Measurements from ENCODE around the gene C2orf69.

Gene C2orf69

GRCh38 chr2:199972088-199972626 lies 61.1 kb downstream of the C2orf69 start:
- DNase-seq (ENCODE audit: extremely low spot score), result no peak
- ChIA-PET CTCF (no interaction called here), POLR2A (no interaction called here)
- TF ChIP-seq ARNT (IDR thresholded peaks at IDR 0.05), result no peak

GRCh38 chr2:199973703-199974102 lies 62.6 kb downstream of the C2orf69 start:
- ChIA-PET CTCF (interaction anchor here (0.6 to 1.3 kb wide), 8 partner anchors 11 to 1605 kb away, joined by 3 to 11 read pairs (median 4); no protein-coding TSS in a partner anchor), POLR2A (interaction anchor here (0.7 kb wide), 1 partner anchor 19 kb away, joined by 4 read pairs; no protein-coding TSS in a partner anchor)
- TF ChIP-seq HDGF (IDR thresholded peaks at IDR 0.05; ENCODE audit: borderline replicate concordance) (no peak), ELF4 (IDR thresholded peaks at IDR 0.05) (no peak), ARNT (IDR thresholded peaks at IDR 0.05) (no peak)
- DNase-seq (ENCODE audit: extremely low spot score), result peak; percentile 37

- CTCF ChIA-PET, result interaction anchor here (1.3 kb wide), 1 partner anchor 508 kb away, joined by 4 read pairs; no protein-coding TSS in a partner anchor
- POLR2A ChIA-PET, result no interaction called here
- no peak for TF ChIP-seq ARNT (IDR thresholded peaks at IDR 0.05)
- no peak for TF ChIP-seq ELF4 (IDR thresholded peaks at IDR 0.05)
- TF ChIP-seq FOXA1 (IDR thresholded peaks at IDR 0.05), result no peak
- TF ChIP-seq TARDBP (IDR thresholded peaks at IDR 0.05), result no peak
- no peak for TF ChIP-seq FOXM1 (IDR thresholded peaks at IDR 0.05; ENCODE audit: borderline replicate concordance)
- TF ChIP-seq CTBP1 (IDR thresholded peaks at IDR 0.05; ENCODE audit: borderline replicate concordance), result no peak
- no peak for TF ChIP-seq BHLHE40 (IDR thresholded peaks at IDR 0.05; ENCODE audit: borderline replicate concordance)
These were observed 64.3 kb downstream of the C2orf69 start for GRCh38 chr2:199975273-199975895.

More at GRCh38 chr2:199975273-199975895, 64.3 kb downstream of the C2orf69 start:
- no peak for DNase-seq (ENCODE audit: extremely low spot score)
